ENCODE measurements around the gene FGF7. TPM values are rescaled to one million over a fixed set of nuclear protein-coding genes. Genes with fewer than 3 reads are reported as not detected.
"Not testable (repeated sequence)": the region's sequence is repeated elsewhere in the genome, so short reads cannot be mapped to it uniquely, and the experiment has no call there.

FGF7 gene
- total RNA-seq, 1 donor from 2014 or later: 8.7 TPM

- Mint-ChIP-seq H3K9me3 (no peaks in the 10 kb centered on the region), H3K4me3 (no peak overlapping the region), H3K36me3 (no peaks in the 10 kb centered on the region), H3K4me1 (peaks cover 26% of the 10 kb centered on the region), H3K27me3 (ENCODE audit: low read depth) (no peaks in the 10 kb centered on the region), H3K27ac (no peak overlapping the region)
- no peak for DNase-seq (ENCODE audit: low spot score in 2 of 2, unreplicated experiment in 2 of 2)
- no peak for TF ChIP-seq CTCF (IDR thresholded peaks at IDR 0.05; ENCODE audit: unreplicated experiment)
These were observed 44.9 kb downstream of the FGF7 start for GRCh38 chr15:49467746-49468480.

DNA sequence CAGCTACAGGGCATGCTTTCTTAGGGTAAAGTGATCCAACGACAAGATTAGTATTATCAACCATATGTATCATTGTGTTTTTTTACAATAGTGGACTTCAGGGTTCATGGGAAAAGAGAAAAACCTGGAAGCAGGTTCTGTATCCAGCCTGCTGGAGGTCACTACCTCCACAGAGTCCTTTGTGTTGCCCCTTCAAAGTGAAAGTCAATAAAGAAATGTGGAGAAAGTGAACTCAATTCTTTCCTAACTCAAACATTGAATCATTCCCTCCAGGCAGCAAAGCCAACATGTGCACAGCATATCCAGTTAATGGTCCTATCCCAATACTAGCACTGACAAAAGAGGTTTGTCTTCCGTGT, 45.4 kb downstream of the FGF7 start:
- Mint-ChIP-seq H3K9me3 (no peaks in the 10 kb centered on the region), H3K36me3 (no peaks in the 10 kb centered on the region), H3K27me3 (ENCODE audit: low read depth) (no peaks in the 10 kb centered on the region), H3K4me3 (no peak overlapping the region), H3K27ac (no peak overlapping the region), H3K4me1 (peaks cover 26% of the 10 kb centered on the region)
- DNase-seq (ENCODE audit: low spot score in 2 of 2, unreplicated experiment in 2 of 2): no peak
- no peak for TF ChIP-seq CTCF (IDR thresholded peaks at IDR 0.05; ENCODE audit: unreplicated experiment)

DNA sequence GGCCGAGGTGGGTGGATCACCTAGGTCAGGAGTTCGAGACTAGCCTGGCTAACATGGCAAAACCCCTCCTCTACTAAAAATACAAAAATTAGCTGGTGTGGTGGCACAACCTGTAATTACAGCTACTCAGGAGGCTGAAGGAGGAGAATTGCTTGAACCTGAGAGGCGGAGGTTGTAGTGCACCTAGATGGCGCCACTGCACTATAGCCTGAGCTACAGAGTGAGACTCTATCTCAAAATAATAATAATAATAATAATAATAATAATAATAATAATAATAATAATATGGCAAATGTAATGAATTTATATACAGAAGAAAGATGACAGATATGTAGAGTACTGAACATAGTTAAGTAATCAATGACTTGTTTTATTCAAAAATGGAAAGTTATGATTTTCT, 48.2 kb downstream of the FGF7 start:
- not testable (repeated sequence) for H3K4me3 Mint-ChIP-seq; H3K36me3 Mint-ChIP-seq; DNase-seq (ENCODE audit: low spot score in 2 of 2, unreplicated experiment in 2 of 2); H3K27me3 Mint-ChIP-seq (ENCODE audit: low read depth); H3K9me3 Mint-ChIP-seq; H3K27ac Mint-ChIP-seq
- peaks cover 16% of the 10 kb centered on the region for H3K4me1 Mint-ChIP-seq

DNA sequence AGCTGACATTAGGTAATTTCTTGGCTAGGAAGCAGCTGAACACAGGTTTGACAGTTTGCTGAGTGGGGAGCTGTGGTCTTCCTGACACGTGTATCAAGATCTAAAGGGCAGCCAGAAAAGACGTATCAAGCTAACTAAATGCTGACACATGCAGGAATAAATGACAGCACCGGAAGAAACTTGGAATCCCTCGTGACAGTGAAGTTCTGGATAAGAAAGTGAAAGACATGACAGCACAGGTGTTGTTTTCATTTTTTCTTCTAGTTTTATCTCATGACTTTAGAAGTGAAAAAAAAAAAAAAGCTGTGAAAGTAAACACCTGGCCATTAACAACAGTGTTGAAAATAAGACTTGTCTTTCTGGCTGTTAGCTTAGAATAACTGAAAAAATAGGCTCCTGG, 48.7 kb downstream of the FGF7 start:
- H3K27me3 Mint-ChIP-seq (ENCODE audit: low read depth): no peaks in the 10 kb centered on the region

GRCh38 chr15:49472338-49472737, 49.3 kb downstream of the FGF7 start:
- Mint-ChIP-seq H3K4me3 (no peak overlapping the region), H3K27me3 (ENCODE audit: low read depth) (no peaks in the 10 kb centered on the region), H3K4me1 (peaks cover 7% of the 10 kb centered on the region), H3K27ac (no peak overlapping the region), H3K9me3 (peaks cover 8% of the 10 kb centered on the region), H3K36me3 (peaks cover 6% of the 10 kb centered on the region)
- TF ChIP-seq CTCF (IDR thresholded peaks at IDR 0.05; ENCODE audit: unreplicated experiment): no peak
- no peak for DNase-seq (ENCODE audit: low spot score in 2 of 2, unreplicated experiment in 2 of 2)

More for the DNA sequence above, 48.7 kb downstream of the FGF7 start:
- Mint-ChIP-seq H3K9me3 (peaks cover 4% of the 10 kb centered on the region), H3K4me3 (no peak overlapping the region), H3K27ac (no peak overlapping the region), H3K36me3 (peaks cover 2% of the 10 kb centered on the region), H3K4me1 (peaks cover 13% of the 10 kb centered on the region)
- no peak for TF ChIP-seq CTCF (IDR thresholded peaks at IDR 0.05; ENCODE audit: unreplicated experiment)
- no peak for DNase-seq (ENCODE audit: low spot score in 2 of 2, unreplicated experiment in 2 of 2)

DNA sequence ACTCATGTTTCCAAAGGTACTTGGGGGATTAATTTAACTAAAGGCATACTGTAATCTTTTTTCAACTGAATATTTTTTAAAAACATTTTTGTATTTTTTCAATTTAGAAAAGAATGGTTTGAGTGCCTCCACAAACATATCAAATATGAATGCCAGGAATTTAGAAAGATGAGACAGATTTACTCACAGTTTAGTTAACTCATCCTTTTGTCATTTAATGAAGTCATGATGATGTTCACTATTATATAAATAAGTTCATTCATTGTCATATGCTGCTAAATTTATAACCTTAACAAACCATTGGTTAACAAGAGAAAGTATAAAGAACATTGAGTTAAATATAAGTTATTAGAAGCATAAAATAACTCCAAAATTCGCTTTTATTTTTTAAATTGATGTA, 50.0 kb downstream of the FGF7 start:
- no peak for TF ChIP-seq CTCF (IDR thresholded peaks at IDR 0.05; ENCODE audit: unreplicated experiment)
- Mint-ChIP-seq H3K27me3 (ENCODE audit: low read depth) (no peaks in the 10 kb centered on the region), H3K36me3 (peaks cover 7% of the 10 kb centered on the region), H3K27ac (no peak overlapping the region), H3K4me3 (no peak overlapping the region), H3K9me3 (peaks cover 10% of the 10 kb centered on the region), H3K4me1 (peaks cover 5% of the 10 kb centered on the region)
- no peak for DNase-seq (ENCODE audit: low spot score in 2 of 2, unreplicated experiment in 2 of 2)

DNA sequence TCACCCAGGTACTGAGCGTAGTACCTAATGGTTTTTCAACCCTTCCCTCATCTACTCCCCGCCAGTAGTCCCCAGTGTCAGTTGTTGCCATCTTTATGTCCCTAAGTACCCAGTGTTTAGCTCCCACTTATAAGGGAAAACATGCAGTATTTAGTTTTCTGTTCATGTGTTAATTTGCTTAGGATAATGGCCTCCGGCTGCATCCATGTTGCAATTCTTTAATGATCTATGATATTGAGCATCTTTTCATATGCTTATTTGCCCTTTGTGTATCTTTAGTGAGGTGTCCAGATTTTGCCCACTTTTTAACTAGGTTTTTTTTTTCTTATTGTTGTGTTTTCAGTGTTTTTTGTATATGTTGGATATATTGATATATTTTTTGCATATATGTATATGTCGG, 55.0 kb downstream of the FGF7 start:
- not testable (repeated sequence) for H3K4me1 Mint-ChIP-seq; DNase-seq (ENCODE audit: low spot score in 2 of 2, unreplicated experiment in 2 of 2); H3K27me3 Mint-ChIP-seq (ENCODE audit: low read depth); H3K4me3 Mint-ChIP-seq; H3K27ac Mint-ChIP-seq; H3K36me3 Mint-ChIP-seq
- H3K9me3 Mint-ChIP-seq: peaks cover 10% of the 10 kb centered on the region

DNA sequence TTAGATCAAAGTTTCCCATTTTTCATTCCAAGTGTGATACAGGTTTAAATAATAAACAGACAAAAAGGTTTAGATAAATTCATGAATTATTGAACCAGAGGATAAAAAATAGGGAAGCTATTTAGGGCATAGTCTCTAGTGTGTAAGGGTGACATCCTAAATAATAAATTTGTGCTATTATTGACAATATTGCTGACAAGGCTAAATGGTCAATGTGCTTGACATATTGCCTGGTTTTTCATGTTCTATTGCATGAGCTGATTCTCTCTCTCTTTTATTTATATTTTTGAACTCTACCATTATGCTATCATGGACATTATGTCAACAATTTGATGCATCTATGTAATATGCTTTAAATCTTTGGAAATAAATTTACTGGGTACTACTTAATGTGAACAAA, 55.9 kb downstream of the FGF7 start:
- H3K36me3 Mint-ChIP-seq, H3K4me1 Mint-ChIP-seq: not testable (repeated sequence)

GRCh38 chr15:49485401-49485800, 62.4 kb downstream of the FGF7 start:
- not testable (repeated sequence) for DNase-seq (ENCODE audit: low spot score in 2 of 2, unreplicated experiment in 2 of 2); H3K4me3 Mint-ChIP-seq; H3K27me3 Mint-ChIP-seq (ENCODE audit: low read depth); H3K4me1 Mint-ChIP-seq; H3K9me3 Mint-ChIP-seq; H3K36me3 Mint-ChIP-seq; H3K27ac Mint-ChIP-seq

More for the DNA sequence above, 55.9 kb downstream of the FGF7 start:
- DNase-seq (ENCODE audit: low spot score in 2 of 2, unreplicated experiment in 2 of 2); H3K27ac Mint-ChIP-seq; H3K27me3 Mint-ChIP-seq (ENCODE audit: low read depth); H3K4me3 Mint-ChIP-seq: not testable (repeated sequence)
- H3K9me3 Mint-ChIP-seq: peaks cover 10% of the 10 kb centered on the region
